ENCODE measurements around the gene SYNGR4.
"Not testable (repeated sequence)": the region's sequence is repeated elsewhere in the genome, so short reads cannot be mapped to it uniquely, and the experiment has no call there.

The SYNGR4 gene

GRCh38 chr19:48363810-48364597 lies at the start of gene SYNGR4, which contains the start of gene TMEM143:
SYNGR4 (plus strand) TSS chr19:48364367; CDS start chr19:48365843, 1,476 bp downstream.
TMEM143 (minus strand) TSS chr19:48363940; CDS start chr19:48363920, 20 bp downstream.
- peak; percentile 98 for DNase-seq

GRCh38 chr19:48315712-48316111 lies 48.5 kb upstream of the SYNGR4 start:
- DNase-seq, result no peak

GRCh38 chr19:48317708-48317960 lies 46.5 kb upstream of the SYNGR4 start:
- not testable (repeated sequence) for DNase-seq

- DNase-seq, result no peak
Observed at GRCh38 chr19:48318286-48318987, 45.7 kb upstream of the SYNGR4 start.

GRCh38 chr19:48319647-48320541 lies 44.3 kb upstream of the SYNGR4 start:
- DNase-seq, result peak; percentile 27

- DNase-seq, result peak; percentile 86
Observed at GRCh38 chr19:48321372-48321621, 42.9 kb upstream of the SYNGR4 start.

- DNase-seq, result peak; percentile 90
Observed at GRCh38 chr19:48321622-48322591, 42.3 kb upstream of the SYNGR4 start.

GRCh38 chr19:48325265-48325910 lies 38.8 kb upstream of the SYNGR4 start, which contains the start of gene EMP3:
EMP3 (plus strand) TSS chr19:48325552; CDS start chr19:48326845, 1,293 bp downstream.
- no peak for DNase-seq

GRCh38 chr19:48329167-48329891 lies 34.8 kb upstream of the SYNGR4 start:
- no peak for DNase-seq

- DNase-seq, result peak; percentile 79
Observed at GRCh38 chr19:48330012-48330681, 34.0 kb upstream of the SYNGR4 start.

- DNase-seq, result no peak
Observed at GRCh38 chr19:48332351-48332661, 31.9 kb upstream of the SYNGR4 start.

- DNase-seq, result peak; percentile 99
Observed at GRCh38 chr19:48332662-48333466, 31.3 kb upstream of the SYNGR4 start.

GRCh38 chr19:48333467-48334384 lies 30.4 kb upstream of the SYNGR4 start:
- DNase-seq, result peak; percentile 80

GRCh38 chr19:48338253-48338755 lies 25.9 kb upstream of the SYNGR4 start:
- DNase-seq, result no peak

- no peak for DNase-seq
Observed at GRCh38 chr19:48338802-48339503, 25.2 kb upstream of the SYNGR4 start.

- DNase-seq, result no peak
Observed at GRCh38 chr19:48340995-48341394, 23.2 kb upstream of the SYNGR4 start.

- no peak for DNase-seq
Observed at GRCh38 chr19:48341515-48342413, 22.4 kb upstream of the SYNGR4 start.
